HL-60 (cell line): ENCODE measurements around the gene RSRC1.

ENCODE experiments used
- GABPA ChIP-seq: IDR thresholded peaks from 2 replicates; pipeline ENCODE4 v1.6.1; 2012; ENCODE audit warnings: low read depth
- POLR2AphosphoS5 ChIP-seq: IDR thresholded peaks from 2 replicates; pipeline ENCODE4 v1.6.1; 2012; ENCODE audit warnings: low read depth
- REST ChIP-seq: IDR thresholded peaks from 2 replicates; pipeline ENCODE4 v1.6.1; 2012; ENCODE audit warnings: low read depth; ENCODE audit not compliant: insufficient replicate concordance
- SPI1 ChIP-seq: IDR thresholded peaks from 2 replicates; pipeline ENCODE4 v1.6.1; 2012; ENCODE audit warnings: low read depth, mild to moderate bottlenecking, borderline replicate concordance
- TF ChIP-seq, protein P1 (sequence below): IDR thresholded peaks from one replicate; pipeline ENCODE4 v1.5.1; 2011; ENCODE audit warnings: low read length, control low read depth, inconsistent platforms; ENCODE audit not compliant: insufficient read depth

DNA sequence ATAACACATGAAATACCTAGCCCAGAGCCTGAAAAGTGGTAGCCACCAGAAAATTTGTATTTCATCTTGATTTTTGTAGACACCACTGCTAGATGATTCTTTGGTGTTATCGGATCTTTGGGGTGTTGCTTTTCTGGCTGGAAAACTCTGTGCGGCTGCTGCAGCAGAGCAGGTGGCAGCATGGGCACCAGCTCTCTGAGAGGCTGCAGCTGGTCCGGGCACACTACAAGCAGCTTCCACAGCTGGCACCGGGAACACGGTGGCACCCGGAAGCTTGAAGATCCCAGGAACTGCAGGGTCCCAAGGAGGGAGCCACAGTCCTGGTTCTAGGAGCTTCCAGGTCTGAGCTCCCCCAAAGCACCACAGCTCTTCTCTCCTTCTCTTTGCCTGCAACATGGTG lies 249.4 kb downstream of the RSRC1 start:
- TF ChIP-seq, protein P1, sequence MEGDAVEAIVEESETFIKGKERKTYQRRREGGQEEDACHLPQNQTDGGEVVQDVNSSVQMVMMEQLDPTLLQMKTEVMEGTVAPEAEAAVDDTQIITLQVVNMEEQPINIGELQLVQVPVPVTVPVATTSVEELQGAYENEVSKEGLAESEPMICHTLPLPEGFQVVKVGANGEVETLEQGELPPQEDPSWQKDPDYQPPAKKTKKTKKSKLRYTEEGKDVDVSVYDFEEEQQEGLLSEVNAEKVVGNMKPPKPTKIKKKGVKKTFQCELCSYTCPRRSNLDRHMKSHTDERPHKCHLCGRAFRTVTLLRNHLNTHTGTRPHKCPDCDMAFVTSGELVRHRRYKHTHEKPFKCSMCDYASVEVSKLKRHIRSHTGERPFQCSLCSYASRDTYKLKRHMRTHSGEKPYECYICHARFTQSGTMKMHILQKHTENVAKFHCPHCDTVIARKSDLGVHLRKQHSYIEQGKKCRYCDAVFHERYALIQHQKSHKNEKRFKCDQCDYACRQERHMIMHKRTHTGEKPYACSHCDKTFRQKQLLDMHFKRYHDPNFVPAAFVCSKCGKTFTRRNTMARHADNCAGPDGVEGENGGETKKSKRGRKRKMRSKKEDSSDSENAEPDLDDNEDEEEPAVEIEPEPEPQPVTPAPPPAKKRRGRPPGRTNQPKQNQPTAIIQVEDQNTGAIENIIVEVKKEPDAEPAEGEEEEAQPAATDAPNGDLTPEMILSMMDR, result no peak
- no peak for TF ChIP-seq POLR2AphosphoS5
- TF ChIP-seq REST, result no peak
- no peak for TF ChIP-seq GABPA
- TF ChIP-seq SPI1, result no peak
